HG02610 (cell line): ENCODE data around the gene C6orf118.

ENCODE experiments used
- ATAC-seq: cut with Tn5 transposase; IDR thresholded peaks from one replicate; pipeline ENCODE4 v1.9.1; 2021; ENCODE audit warnings: mild to moderate bottlenecking, moderate library complexity; ENCODE audit not compliant: unreplicated experiment

The C6orf118 gene

DNA sequence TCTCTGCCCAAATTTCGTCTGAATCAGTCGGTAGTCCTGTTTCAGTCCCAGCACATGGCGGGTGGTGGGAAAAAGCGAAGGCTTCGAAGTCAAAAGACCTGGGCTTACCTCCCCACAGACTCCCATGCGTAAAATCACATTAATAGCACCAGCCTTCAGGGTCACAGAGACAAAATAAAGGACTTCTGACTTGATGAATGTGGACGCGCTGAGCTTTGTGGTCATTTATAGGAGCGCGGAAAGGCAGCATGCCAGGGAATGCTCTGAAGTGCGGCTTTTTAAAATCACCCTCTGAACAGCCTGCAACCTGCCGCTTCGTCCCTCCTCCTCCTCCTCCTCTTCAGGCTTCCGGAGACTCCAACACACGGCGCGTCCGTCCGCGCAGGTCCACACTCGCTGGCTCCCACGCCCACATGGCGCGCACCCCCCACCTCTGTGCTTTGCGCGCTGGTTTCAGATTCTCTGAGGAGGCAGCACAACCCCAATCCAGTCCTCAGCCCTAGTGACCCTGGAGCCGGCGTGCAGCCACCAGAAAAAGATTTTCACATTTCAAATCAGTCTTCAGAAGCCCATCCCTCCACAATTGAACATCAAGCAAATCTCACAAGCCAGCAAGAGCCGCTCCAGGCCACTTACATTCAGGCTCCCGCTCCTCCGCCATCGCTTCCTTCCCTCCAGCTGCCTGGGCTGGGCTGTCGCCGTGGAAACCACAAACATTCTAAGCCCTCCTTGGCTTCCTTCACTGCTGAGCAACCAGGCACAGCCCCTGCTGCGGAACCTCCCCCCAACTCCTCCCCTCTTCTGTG, at the start of gene C6orf118:
TSS of gene C6orf118 (minus strand) at position 680 of the 806 bp plus-strand sequence. CDS start at position 661, 19 bp downstream.
- no peak for ATAC-seq

DNA sequence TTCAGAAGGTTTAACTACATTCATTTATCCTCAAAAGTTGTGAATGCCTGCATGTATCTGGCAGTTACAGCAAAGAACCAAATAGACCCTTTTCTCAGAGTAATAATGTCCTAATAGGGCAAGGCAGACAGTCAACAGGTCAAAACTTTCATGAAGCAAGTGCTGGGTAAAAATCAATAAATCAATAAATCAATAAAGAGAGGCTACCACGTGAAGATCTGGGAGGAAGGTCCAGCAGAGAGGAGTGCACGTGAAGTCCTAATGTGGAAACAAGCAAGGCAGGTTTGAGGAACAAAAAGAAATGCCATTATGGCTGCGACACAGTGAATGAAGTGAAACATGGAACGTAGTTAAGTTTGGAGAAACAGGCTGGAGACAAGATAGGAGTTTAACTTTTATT, 36.3 kb upstream of the C6orf118 start:
- no peak for ATAC-seq

DNA sequence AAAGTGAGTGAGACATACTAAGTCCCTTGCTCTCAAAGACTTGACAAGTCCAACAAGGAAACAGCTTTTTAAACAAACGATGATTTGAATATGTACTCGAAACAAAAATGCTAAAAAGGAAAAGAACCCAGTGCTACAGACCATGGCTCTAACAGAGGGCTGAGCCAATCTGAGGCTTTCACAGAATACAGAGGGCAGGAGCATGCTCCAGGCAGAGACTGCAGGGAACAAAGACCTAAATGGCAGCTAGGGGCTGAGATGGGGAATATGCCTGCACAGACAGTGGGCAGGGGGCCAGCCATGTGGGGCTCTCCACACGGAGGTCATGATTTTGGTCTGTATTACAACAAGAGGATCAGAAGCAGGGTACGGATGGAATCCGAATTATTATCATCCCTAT, 31.1 kb upstream of the C6orf118 start:
- no peak for ATAC-seq

DNA sequence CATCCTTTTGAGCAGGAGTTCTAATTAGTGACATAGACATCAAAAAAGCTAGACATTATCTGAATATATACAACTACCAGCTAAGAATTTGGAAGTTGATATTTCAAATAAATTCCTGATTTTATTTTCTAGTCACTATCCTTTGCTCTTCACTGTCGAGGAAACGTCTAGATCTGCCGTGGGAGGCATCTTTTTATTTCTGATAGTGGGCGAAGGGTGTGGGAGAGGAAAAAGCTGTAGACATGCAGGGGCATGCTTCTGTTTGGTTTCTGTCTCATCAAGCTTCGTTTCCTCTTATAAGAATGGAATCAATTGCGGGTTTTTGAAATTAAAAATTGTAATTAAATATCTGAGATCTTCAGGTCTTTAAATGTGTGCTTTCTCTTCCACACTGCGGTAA, 16.2 kb upstream of the C6orf118 start:
- ATAC-seq: no peak

DNA sequence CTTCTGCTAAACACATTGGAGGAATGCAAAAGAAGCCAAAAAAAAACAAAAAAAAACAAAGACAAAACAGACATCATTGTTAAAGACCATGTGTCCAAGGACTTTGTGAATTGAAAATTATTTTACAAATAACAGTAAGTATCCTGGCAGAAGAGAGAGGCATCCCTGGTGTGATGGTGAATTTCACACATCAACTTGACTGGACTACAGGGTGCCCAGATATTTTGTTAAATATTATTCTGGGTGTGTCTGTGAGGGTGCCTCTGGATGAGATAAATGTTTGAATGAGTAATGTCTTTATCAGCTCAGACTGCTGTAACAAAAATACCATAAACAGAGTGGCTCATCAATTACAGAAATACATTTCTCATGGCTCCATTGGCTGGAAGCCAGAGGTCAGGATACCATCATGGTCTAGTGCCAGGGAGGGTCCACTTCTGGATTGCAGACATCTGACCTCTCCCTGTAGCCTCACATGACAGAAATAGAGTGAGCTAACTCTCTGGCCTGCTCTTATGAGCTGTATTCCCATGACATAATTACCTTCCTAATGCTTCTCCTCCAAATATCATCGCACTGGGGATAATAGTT, 12.2 kb upstream of the C6orf118 start:
- ATAC-seq: no peak

DNA sequence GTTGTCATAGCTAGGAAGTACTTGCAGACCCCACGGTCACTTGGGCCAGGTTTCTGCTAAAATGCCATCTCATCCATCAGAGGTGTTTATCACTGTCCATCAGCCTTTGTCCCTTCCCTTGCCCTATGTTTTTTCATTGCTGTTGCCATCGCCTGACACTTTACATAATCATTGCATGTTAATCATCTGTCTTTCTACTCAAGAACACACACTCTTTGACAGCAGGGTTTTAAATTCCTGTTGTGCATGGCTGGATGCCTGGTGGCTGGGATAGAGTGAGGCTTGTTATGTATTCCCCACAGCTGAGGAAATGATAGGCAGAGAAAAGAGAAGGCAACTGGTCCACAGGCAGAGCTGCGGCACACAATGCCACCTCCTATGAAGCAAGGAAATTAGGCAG, 11.7 kb upstream of the C6orf118 start:
- no peak for ATAC-seq

DNA sequence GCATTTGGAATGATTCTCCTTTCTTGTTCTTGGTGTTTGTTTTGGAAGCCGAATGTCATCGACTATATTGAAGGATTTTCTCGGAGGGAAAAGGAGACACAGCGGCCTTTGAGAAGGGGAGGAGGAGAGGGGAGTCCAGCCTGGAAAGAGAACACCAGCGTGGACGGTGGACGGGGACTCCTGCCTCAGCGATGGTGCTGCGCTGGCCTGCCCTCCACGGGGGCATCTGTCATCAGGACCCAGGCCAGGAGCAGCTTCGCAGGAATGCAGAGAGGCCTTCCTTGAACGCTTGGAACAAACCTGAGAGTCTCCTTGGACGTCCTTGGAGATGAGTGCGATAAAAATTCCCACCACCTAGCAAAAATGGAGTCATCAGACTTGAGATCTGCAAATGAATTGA, 8.3 kb upstream of the C6orf118 start:
- ATAC-seq: no peak

DNA sequence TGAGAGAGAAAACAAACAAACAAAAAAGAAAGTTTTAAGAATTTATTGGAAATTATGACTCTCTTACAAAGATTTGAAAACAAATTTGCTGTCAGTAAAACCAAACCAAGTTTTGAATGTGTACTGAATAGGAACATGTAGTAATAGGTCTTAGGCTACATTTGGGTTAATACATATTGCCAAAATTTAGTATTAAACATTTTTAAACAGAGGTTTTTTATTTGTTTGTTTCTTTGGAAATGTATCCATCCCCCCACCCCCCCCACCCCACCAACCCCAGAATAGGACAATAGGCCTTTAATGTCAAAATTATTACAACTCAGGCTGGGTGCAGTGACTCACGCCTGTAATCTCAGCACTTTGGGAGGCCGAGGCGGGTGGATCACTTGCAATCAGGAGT, 2.5 kb downstream of the C6orf118 start:
- no peak for ATAC-seq

DNA sequence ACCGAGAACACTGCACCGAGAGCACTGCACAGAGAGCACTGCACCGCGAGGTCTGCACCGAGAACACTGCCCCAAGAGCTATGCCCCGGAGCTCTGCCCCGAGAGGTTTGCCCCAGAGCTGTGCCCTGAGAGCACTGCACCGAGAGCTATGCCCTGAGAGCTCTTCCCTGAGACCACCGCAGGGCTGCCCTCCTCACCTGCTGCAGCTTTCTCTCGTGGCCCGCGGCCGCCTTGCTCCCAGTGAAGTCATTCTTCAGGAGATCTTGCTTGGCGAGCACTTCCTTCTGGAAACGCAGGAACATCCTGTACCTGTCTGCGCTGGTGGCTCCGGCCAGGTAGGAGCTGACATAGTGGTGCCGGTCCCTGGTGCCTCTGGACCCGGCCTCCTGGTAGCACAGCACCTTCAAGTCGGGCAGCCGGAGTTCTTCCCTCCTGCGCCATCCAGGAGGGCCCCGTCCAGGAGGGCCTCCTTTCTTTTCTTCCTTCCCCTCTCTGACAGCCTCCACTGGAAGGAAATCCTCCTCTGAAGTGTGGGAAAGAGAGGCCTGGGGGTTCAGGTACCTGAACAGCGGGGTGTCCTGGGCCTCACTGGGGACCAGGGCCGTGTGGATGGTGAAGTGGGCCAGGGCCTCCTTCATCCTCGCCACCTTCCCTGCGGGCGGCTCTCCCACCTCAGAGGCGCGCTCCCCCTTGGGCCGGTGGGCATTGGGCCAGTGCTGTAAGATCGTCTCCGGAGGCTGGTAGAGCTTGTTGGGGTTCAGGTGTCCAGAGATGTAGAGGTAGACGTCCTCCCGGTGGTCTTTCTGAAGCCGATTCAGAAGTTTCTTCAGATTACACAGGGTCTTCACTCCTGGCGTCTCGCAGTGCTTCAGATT, 7.8 kb downstream of the C6orf118 start:
- no peak for ATAC-seq

DNA sequence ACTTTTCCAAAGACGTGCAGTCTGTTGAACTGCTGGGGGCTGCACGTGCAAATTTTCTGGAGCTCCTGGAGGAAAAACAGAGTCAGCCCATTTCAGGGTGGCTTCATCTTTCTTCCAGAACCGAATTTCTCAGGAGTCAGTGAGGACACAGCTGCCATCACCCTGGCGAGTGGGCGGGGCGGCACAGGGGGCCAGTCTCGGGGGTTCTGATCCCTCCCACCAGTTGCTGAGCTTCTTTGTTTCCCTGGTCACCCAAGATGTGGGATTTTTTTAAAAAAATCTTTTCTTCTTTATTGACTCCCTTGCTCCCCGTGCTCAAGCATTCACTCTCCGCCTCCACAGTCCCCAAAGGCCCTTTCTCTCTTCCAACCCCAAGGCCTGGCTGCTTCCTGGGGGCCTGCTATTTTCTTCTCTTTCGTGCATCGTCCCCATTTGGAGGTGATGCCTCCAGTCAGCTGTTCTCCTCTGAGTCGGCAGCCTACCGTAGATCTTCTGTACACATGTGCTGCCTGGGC, 8.9 kb downstream of the C6orf118 start:
- ATAC-seq: no peak

DNA sequence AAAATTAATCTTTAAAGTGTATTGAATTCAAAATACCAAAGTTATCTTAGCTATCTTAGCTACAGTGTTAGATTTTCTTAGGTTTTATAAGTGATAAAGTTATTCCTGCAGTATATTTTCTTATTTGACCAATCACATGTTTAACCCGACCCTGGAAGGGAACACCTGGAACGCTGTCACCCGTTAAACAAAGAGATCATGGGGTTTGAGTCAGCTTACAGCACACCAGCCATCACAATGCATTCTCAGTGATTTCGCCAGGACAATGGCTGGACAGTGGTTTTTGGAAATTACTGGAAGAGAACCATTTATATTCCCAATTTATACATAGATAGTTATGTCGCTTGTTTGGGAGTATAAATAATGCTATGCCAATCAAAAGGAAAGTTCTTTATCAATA, 10.5 kb downstream of the C6orf118 start:
- no peak for ATAC-seq

DNA sequence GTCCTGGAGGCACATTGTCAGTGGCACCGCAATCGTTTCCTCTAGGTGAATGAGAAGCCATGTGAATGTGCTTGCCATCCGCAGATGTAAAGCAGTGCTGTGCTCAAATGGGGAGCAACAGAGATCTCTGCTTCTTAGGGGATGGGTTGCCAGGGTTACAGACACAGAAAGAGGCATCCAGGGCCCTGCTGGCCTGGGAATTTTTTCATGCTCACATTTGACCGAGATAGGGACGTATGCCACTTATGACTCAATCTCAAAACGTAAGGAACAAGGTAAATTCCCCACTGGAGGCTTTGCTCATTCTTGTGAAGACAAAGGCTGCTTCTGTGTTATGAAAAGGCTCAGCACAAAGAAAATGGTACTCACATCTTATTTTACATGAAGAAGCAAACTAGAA, 11.0 kb downstream of the C6orf118 start:
- ATAC-seq: no peak

DNA sequence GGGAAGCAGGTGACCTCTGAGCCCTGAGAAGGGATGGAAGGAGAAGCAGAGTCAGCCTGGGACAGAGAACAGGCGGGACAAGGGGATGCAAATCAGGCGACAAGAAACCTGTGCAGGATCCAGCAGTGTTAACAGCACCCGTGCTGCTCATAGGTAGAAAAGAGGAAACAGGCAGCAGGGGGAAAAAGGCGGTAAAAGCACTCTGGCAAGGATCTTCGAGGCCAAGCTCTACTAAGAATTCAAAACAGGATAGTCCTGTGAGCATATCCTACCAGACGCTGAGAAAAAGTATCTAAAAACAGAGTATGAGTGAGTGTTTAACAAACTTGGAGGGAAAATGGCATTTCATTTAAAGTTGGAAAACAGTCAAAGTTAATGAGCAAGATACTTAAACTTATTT, 16.7 kb downstream of the C6orf118 start:
- ATAC-seq: no peak

DNA sequence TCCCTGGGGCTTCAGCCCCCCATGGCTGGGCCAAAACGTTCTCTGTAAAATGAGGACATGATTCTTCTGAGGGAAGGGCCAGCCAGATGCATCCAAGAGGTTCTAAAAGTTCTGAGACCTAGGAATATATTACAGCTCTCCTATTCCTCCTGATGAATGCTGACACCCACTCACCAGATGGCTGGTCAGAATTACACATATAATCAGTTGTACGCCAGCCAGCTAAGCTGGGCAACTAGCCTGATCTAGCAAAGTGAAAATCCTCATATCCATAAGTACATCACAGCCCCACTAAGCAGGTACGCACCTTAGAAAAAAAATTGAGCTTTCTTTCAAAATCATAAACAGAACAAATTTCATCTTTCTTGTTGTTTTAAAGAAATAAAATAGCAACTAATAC, 34.8 kb downstream of the C6orf118 start:
- ATAC-seq: no peak

DNA sequence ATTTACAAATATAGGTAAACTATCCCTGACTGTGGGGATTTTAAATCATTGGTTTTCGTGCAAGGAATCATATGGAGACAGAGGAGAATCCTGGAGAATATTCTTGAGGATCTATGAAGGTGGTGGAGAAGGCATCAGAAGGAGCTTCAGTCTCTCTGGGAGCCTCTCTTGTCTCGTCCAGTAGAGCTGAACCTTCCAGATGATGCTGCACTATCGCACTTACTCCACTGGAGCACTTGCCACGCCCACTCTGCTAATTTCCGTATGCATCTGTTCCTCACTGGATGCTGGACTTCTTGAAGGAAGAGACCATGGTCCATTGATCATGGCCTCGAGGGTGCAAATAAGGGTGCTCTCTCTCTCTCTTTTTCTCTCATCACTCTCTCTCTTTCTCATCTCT, 36.8 kb downstream of the C6orf118 start:
- ATAC-seq: no peak

DNA sequence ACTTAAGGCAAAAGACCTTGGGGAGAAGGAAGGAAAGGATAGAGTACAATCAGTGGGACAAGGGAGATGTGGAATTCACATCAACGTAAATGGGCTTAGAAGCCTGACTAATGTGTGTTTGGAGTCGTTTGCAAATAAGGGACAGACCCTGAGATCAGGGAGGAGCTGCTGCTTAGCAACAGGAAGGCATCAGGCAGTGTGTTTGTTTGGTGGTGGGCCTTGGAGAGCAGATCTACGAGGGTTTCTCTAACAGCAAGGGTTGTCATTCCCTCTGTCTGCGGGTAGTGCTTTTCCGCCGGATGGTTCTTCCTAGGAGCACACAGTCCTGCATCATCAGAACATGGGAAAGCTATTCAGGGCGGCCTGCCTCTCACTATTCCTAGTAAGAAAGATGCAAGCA, 40.4 kb downstream of the C6orf118 start:
- no peak for ATAC-seq

DNA sequence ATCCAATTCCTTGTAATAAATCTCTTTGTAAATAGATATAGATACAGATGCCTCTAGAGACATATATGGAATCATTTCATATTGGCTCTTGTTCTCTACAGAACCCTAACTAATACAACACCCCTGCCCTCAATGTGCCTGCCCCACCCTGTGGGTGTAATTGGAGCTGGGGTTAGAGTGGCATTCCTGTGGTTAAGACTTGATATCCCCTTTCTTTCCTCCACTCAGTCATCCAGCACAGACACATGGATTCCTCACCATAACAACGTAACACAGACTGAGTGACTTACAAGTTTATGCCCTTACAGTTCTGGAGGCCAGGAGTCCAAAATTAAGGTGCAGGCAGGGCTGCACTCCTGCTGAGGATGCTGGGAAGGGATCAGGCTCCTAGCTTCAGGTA, 42.8 kb downstream of the C6orf118 start:
- ATAC-seq: no peak

DNA sequence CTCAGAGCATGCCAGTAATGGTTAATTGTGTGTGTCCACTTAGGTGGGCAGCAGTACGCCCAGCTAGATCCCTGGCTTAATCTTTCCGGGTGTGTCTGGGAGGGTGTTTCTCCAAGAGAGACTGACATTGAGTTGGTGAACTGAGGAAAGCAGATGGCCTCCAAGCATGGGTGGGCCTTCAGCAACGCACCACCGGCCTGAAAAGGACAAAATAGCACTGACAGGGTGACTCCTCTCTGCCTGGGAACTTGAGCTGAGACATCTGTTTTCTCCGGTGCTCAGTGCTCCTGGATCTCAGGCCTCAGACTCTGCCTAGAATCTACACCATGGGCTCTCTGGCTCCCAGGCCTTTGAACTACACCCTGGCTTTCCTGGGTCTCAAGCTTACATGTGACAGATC, 43.2 kb downstream of the C6orf118 start:
- no peak for ATAC-seq

DNA sequence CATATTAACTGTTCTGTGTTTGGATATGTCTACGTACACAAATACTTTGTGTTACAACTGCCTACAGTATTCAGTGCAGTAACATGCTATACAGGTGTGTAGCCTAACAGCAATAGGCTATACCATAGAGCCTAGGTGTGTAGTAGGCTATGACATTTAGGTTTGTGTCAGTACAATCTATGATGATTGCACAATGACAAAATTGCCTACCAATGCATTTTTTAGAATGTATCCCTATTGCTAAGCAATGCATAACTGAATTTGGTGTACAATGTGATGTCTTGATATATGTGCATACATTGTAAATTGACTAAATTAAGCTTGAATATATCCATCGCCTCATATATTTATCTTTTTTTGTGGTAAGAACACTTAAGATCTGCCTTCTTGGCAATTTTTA, 48.9 kb downstream of the C6orf118 start:
- no peak for ATAC-seq

DNA sequence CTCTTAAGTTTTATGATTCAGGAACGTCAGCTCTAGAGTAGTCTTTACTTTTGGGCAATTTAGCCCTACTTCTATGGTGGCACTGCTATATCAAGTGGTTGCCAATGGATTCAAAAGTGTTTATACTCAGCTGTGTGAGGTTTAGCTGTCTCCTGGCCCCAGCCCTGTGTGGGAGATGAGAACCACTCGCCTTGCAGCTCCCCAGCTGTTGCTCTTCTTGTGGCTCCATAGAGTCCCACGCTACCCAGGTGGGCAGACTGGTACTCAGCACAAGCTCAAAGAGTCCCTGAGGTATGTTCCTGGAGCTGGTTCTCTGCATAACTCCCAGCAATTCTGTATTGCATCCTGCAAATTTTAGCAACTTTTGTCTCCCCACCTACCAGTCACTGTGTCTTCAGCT, 59.6 kb downstream of the C6orf118 start:
- ATAC-seq: no peak

DNA sequence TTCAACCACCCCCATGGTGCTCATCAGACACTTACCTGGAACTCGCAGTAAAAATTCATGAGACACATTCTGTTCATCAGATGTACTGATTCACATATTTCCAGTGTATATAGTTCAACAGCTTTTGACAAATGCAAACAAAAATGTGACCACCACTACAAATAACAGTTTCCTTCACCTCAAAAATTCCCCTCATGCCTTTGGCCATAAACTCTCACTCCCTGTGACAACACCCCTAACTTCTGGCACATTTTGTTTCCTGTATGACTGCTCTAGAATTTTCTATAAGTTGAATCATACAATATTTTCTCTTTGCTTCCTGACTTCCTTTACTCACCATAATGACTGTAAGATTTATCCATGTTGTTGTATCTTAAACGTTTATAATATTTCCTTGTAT, 63.7 kb downstream of the C6orf118 start:
- no peak for ATAC-seq

DNA sequence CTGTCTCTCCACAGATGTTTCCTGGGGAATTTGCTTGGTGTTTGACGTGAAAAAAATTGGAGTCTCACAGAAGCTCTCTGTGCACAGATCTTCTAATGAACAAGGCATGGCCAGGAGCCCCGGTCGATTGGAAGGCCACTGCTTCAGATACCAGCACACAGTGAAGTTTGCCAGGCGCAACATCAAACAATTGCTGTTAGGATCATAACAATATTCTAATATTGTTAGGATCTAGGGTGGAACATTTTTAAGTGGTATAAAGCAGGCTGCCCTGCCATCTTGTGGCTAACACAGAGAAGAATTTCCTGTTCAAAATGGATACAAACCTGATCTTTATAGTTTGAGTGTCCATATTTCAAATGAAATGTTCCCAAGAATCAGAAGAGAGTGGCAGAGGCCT, 64.1 kb downstream of the C6orf118 start:
- no peak for ATAC-seq
